Hepatocyte (in vitro differentiated cells): ENCODE data around the gene STARD8.

ENCODE experiments used
- EZH2 ChIP-seq: fragments of 200-600 bp; sonication (generic); IDR thresholded peaks from 2 replicates; pipeline ENCODE4 v1.6.1; 2016; ENCODE audit warnings: antibody characterized with exemption, mild to moderate bottlenecking, borderline replicate concordance
- EZH2phosphoT487 ChIP-seq: fragments of 200-600 bp; sonication (generic); IDR thresholded peaks from one replicate; pipeline ENCODE4 v1.6.1; 2018; ENCODE audit warnings: antibody characterized with exemption, mild to moderate bottlenecking, low read depth, moderate library complexity; ENCODE audit not compliant: unreplicated experiment, severe bottlenecking
- TF ChIP-seq, protein P1 (sequence below): fragments of 200-600 bp; sonication (generic); IDR thresholded peaks from 2 replicates; pipeline ENCODE4 v1.5.1; 2016; ENCODE audit warnings: antibody characterized with exemption, mild to moderate bottlenecking; ENCODE audit not compliant: poor library complexity

DNA sequence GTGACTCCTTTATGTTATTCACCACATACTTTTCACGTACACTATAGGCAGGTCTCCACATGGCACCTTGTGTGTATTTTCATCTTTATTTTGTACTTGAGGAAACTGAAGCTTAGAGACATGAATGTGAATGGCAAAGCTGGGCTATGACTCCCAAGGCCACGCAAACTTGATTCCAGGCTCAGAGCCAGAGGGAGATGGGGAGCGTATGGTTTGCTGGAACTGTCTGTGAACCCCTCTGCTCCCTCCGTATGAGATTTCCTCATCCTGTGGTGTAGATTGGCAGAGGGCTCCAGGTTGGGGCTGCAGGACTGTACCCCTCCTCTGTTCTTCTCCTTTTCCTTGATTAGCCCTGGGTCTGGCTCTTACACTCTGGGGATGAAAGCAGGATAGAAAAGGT is 16.1 kb upstream of the STARD8 start:
- TF ChIP-seq, protein P1, sequence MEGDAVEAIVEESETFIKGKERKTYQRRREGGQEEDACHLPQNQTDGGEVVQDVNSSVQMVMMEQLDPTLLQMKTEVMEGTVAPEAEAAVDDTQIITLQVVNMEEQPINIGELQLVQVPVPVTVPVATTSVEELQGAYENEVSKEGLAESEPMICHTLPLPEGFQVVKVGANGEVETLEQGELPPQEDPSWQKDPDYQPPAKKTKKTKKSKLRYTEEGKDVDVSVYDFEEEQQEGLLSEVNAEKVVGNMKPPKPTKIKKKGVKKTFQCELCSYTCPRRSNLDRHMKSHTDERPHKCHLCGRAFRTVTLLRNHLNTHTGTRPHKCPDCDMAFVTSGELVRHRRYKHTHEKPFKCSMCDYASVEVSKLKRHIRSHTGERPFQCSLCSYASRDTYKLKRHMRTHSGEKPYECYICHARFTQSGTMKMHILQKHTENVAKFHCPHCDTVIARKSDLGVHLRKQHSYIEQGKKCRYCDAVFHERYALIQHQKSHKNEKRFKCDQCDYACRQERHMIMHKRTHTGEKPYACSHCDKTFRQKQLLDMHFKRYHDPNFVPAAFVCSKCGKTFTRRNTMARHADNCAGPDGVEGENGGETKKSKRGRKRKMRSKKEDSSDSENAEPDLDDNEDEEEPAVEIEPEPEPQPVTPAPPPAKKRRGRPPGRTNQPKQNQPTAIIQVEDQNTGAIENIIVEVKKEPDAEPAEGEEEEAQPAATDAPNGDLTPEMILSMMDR: no peak
- no peak for TF ChIP-seq EZH2
- TF ChIP-seq EZH2phosphoT487: no peak
